Activated CD8-positive, alpha-beta memory T cell treated with anti-CD3 and anti-CD28 coated beads, Interleukin-2, amount 10 ng/mL, durations not matched to agents 7 days and 5 days (primary cell): Measurements from ENCODE around the gene RAPGEF3. TPM values are rescaled to one million over a fixed set of nuclear protein-coding genes. Genes with fewer than 3 reads are reported as not detected.
A peak's percentile ranks its signal among the peaks of the same experiment; 100 is the strongest.

Experiments
- ATAC-seq: fragments of 150-1000 bp; cut with Tn5 transposase; one replicate; pipeline ENCODE4 v1.10.0; 2021; ENCODE audit warnings: moderate library complexity
- CTCF ChIA-PET: fragments of 350-600 bp; sonication (Branson Sonifier 250); formaldehyde crosslinking; loops from one replicate; lab custom pipeline; 2021; ENCODE audit warnings: antibody characterized with exemption; lab: Charles Lee
- DNase-seq: peaks from one replicate; pipeline ENCODE4 v3.0.0-alpha.2; 2020
- H3K27ac Mint-ChIP-seq: one replicate; pipeline ENCODE4 v1.8.0; 2021; ENCODE audit warnings: mild to moderate bottlenecking, mixed read lengths
- H3K27me3 Mint-ChIP-seq: one replicate; pipeline ENCODE4 v1.8.0; 2021; ENCODE audit warnings: mixed read lengths
- H3K36me3 Mint-ChIP-seq: one replicate; pipeline ENCODE4 v1.8.0; 2021; ENCODE audit warnings: mild to moderate bottlenecking, mixed read lengths
- H3K4me1 Mint-ChIP-seq: one replicate; pipeline ENCODE4 v1.8.0; 2021; ENCODE audit warnings: mixed read lengths
- H3K4me3 Mint-ChIP-seq: one replicate; pipeline ENCODE4 v1.8.0; 2021; ENCODE audit warnings: mild to moderate bottlenecking, moderate library complexity, mixed read lengths
- H3K9me3 Mint-ChIP-seq: one replicate; pipeline ENCODE4 v1.8.0; 2022; ENCODE audit warnings: low read depth, mixed read lengths
- total RNA-seq, 2 experiments: library from RNA; stranded (reverse); gene quantifications; one replicate each; pipeline ENCODE4 v1.2.3, GENCODE V29; 2021

RAPGEF3 gene
- total RNA-seq, 2 experiments from 2014 or later = 1.5 to 1.9 TPM

DNA sequence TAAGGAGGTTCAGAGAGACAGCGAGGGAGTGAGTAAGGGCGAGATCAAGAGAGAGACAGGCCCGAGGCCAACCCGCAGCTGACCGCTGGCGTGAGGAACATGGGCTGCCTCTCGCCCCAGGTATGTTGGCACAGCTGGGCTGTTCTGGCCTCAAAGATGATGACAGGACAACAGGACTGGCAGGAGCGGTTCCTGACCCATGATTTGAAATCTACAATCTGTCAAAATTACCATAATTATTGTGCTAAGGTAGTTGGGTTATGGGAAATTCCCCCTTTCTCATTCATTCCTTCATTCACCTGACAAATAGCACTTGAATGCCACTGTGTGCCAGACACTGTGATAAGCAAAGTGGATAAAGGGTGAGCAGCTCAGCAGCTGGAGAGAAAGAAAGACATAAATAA is 28.3 kb downstream of the RAPGEF3 start:
- Mint-ChIP-seq H3K27ac (no peak overlapping the region), H3K4me1 (peaks cover 2% of the 10 kb centered on the region), H3K27me3 (no peaks in the 10 kb centered on the region), H3K4me3 (no peak overlapping the region), H3K36me3 (no peaks in the 10 kb centered on the region), H3K9me3 (no peaks in the 10 kb centered on the region)
- CTCF ChIA-PET = interaction anchor here (1.6 to 22.1 kb wide), 3 partner anchors 12 to 108 kb away, joined by 5 to 341 read pairs (median 39); no protein-coding TSS in a partner anchor
- DNase-seq (no peak), ATAC-seq (no peak)

DNA sequence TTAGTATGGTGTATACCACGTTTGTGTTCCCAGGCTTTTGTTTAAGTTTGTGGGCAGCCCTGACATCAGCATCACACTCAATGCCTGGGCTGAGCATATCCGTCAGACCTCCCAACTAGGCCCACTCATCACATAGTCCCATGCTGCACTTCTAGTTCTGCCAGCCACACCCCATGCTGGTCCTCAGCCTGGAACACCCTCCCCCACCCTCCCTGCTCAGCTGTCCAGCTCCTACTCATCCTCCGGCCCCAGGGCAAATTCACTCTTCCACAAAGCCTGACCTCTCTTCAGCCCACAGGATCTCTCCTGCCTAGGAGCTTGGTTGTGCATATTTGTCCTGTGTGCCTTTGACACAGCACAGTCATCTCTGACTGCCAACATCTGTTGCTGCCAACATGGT is 29.4 kb downstream of the RAPGEF3 start:
- peaks cover 2% of the 10 kb centered on the region for H3K4me1 Mint-ChIP-seq
- DNase-seq (no peak), ATAC-seq (no peak)
- no peak overlapping the region for H3K27ac Mint-ChIP-seq
- H3K27me3 Mint-ChIP-seq = no peaks in the 10 kb centered on the region
- H3K4me3 Mint-ChIP-seq = no peak overlapping the region
- CTCF ChIA-PET = interaction anchor here (0.7 to 22.1 kb wide), 3 partner anchors 13 to 29 kb away, joined by 3 to 341 read pairs (median 39); no protein-coding TSS in a partner anchor
- H3K9me3 Mint-ChIP-seq = no peaks in the 10 kb centered on the region
- H3K36me3 Mint-ChIP-seq = no peaks in the 10 kb centered on the region

DNA sequence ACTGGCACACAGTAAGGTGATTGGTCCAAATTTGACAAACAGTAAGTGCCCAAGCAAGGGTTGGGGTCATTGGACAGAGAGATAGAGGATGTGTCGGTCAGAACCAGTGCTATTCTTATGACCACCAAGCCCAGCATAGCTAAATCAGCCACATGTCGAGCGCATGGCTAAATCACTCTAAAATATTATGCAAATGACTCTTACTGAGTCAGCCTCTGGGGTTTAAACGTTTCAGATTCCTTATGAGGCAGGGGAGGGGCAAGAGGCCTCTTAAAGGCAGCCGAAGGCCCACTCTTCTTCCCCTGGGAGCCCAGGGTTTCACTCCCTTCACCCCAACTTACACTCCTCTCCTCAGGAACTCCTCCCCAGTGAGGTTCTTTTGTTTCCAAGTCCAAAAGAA is 32.8 kb downstream of the RAPGEF3 start:
- Mint-ChIP-seq H3K9me3 (no peaks in the 10 kb centered on the region), H3K4me1 (peaks cover 34% of the 10 kb centered on the region)
- no peak for ATAC-seq

DNA sequence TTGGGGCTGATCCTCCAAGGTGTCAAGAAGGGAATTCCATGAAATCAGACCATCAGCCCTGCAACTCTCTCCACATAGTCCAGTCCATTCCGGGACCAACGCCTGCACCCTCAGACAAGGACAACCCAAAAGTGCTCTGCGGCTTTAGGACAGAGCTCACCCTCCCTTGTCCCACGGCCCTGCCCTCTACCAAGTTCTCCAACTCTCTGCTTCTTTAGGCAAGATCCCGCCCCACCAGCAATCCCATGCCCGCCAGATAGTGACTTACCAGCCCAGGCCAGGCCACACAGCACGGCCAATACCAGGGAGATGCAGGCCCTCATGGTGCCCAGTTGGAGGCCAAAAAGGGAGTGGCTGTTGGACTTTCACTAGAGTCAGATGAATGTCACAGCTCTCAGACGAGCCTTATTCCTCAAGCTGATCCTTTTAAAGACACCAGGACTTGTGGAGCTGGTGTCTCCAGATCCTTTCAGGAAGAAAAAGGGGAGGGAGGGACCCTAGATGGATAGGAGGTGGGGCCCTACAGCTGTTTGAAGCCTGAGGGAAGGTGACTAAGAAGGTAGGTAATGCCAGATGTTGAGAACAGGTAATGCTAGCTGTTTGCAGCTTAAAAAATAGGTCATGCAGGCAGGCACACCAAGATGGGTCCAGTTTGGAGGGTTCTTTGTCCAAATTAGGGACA is 33.4 kb downstream of the RAPGEF3 start, which contains the start of gene ENDOU:
Gene ENDOU (minus strand): TSS at position 400 of the 682 bp plus-strand sequence. CDS start 77 bp downstream, at position 323.
- Mint-ChIP-seq H3K4me3 (no peak within 1 kb of the TSS), H3K36me3 (peaks cover 13% of the 10 kb centered on the region), H3K9me3 (no peaks in the 10 kb centered on the region), H3K4me1 (peaks cover 39% of the 10 kb centered on the region), H3K27me3 (no peaks in the 10 kb centered on the region), H3K27ac (no peak within 1 kb of the TSS)
- CTCF ChIA-PET = interaction anchor here (1.0 to 24.5 kb wide), 5 partner anchors 9 to 113 kb away, joined by 3 to 443 read pairs (median 16); partner anchors contain the start of gene SLC48A1
- DNase-seq (no peak), ATAC-seq (no peak)

More for the DNA sequence above, 32.8 kb downstream of the RAPGEF3 start:
- no peak for DNase-seq
- no peaks in the 10 kb centered on the region for H3K27me3 Mint-ChIP-seq
- no peak overlapping the region for H3K27ac Mint-ChIP-seq
- H3K36me3 Mint-ChIP-seq = peaks cover 13% of the 10 kb centered on the region
- no peak overlapping the region for H3K4me3 Mint-ChIP-seq
- CTCF ChIA-PET = interaction anchor here (1.0 to 24.5 kb wide), 5 partner anchors 9 to 112 kb away, joined by 3 to 443 read pairs (median 16); partner anchors contain the start of gene SLC48A1

DNA sequence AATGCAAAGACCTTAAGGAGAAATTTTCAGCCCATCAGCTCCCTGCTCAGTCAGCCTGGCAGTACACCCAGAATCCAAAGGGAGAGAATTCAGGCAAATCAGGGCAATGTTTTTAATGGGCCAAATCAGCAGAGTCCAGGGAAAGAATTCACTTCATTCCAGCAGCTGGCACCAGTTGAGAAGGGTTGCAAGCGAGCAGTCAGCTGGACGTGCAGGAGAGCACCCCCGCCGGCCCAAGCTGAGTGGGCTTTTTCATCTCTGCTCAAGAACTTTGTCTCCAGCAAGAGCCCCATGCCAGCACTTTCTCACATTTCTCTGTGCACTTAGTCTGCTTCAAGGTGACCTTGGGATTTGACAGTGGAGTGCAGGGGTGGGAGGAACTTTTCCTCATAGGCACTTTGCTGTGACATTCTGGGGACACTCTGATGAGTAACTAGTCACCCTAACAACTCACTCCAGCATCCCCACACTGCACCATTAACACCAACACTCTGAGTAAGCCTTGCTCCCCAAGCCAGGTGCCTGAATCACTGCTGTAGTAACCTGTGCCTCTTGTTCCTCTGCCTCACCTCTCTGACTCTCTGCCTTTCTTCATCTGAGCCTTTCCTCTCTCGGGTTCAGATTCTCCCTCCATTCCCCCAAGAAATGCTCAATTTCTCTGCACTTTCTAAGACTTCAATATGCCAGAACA is 35.6 kb downstream of the RAPGEF3 start:
- Mint-ChIP-seq H3K27me3 (no peaks in the 10 kb centered on the region), H3K4me3 (no peak overlapping the region), H3K27ac (peak overlapping the region; percentile 95), H3K9me3 (no peaks in the 10 kb centered on the region), H3K36me3 (peaks cover 17% of the 10 kb centered on the region), H3K4me1 (peaks cover 47% of the 10 kb centered on the region)
- CTCF ChIA-PET = interaction anchor here (1.0 to 24.5 kb wide), 6 partner anchors 8 to 115 kb away, joined by 4 to 443 read pairs (median 15); partner anchors contain the start of gene SLC48A1
- ATAC-seq (no peak), DNase-seq (no peak)

DNA sequence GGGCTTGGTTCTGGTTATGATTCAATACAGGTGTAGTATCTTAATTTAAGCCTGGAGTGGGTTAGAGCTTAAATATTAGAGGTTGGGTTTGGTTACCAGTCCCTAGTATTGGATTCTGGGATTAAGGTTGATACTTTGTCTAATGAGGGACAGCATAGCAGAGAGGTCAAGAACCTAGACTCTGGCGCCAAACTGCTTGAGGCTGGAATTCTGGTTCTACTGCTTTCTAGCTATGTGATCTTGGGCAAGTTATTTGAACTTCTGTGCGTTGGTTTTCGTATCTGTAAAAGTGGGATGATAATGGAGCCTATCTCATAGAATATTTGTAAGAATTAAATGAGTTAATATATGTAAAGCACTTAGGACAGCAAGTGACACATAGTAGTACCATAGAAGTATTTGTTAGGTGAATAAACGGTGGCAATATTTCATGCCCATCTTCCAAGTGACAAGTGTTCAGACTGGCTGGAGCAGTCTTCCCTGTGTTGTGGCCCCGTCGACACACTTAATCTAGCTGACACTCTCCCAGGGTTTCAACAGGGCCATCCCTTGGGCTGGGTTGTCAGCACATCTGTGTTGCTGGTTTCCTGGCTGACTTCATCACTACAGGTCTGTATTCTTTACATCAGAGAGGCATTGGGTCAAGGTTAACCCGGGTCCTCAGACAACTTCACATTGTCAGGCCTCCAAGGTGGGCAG is 36.4 kb downstream of the RAPGEF3 start:
- Mint-ChIP-seq H3K36me3 (peaks cover 17% of the 10 kb centered on the region), H3K27ac (peak overlapping the region; percentile 95), H3K9me3 (no peaks in the 10 kb centered on the region), H3K27me3 (no peaks in the 10 kb centered on the region), H3K4me3 (peak overlapping the region; percentile 26), H3K4me1 (peaks cover 55% of the 10 kb centered on the region)
- ATAC-seq (no peak), DNase-seq (no peak)
- CTCF ChIA-PET = interaction anchor here (0.6 to 24.5 kb wide), 9 partner anchors 11 to 116 kb away, joined by 4 to 443 read pairs (median 5); partner anchors contain the start of genes RAPGEF3 and SLC48A1

DNA sequence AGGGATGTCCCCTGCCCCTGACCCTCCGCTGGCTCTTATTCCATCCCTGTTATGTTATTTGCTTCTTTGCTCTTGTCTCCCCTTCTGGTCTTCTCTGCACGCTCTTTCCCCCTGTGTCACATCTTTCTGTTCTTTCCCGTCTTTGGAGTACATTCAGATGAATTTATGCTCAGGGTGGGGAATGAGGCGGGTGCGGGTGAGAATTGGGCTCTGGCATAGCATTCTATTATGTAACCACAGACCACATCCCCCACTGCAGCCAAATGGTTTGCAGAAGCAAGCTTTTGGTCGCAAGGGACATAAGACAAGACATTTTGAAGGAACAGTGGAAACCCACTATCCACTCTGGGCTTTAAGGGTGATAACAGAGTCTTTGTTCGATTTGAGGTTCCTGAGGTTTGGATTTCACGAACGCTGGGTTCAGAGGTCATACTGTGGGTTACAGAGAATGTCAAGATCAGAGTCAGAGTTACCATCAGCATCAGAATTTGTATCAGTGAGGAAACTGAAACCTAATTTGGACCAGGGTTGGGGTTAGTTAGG is 37.2 kb downstream of the RAPGEF3 start:
- ATAC-seq = peak; percentile 70

DNA sequence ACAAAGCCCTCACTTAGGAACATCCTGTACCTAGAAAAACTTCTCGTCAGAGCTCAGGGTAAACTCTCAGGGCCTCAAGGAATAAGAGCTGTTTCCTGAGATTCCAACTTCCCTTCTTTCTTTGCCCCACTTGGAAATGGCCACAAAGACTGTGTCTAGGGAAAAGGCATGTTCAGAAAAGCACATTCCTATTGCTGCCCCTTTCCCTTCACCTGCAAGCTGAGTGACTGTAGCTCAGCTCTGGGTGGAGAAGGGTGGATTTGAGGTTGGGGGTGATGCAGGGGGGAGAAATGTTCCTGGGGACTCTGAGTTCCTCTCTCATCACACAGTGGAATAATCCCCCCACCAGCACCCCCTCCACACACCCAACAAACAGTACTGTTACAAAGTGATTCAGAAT is 40.1 kb downstream of the RAPGEF3 start:
- ATAC-seq = no peak
- Mint-ChIP-seq H3K27ac (no peak overlapping the region), H3K4me1 (peaks cover 56% of the 10 kb centered on the region)

More for the DNA sequence above, 37.2 kb downstream of the RAPGEF3 start:
- DNase-seq = peak; percentile 80
- H3K36me3 Mint-ChIP-seq = peaks cover 17% of the 10 kb centered on the region
- H3K27ac Mint-ChIP-seq = peak overlapping the region; percentile 95
- no peaks in the 10 kb centered on the region for H3K27me3 Mint-ChIP-seq
- CTCF ChIA-PET = interaction anchor here (0.6 to 24.5 kb wide), 8 partner anchors 10 to 117 kb away, joined by 4 to 443 read pairs (median 6); partner anchors contain the start of genes RAPGEF3 and SLC48A1
- H3K4me3 Mint-ChIP-seq = peak overlapping the region; percentile 26
- no peaks in the 10 kb centered on the region for H3K9me3 Mint-ChIP-seq
- H3K4me1 Mint-ChIP-seq = peaks cover 55% of the 10 kb centered on the region

DNA sequence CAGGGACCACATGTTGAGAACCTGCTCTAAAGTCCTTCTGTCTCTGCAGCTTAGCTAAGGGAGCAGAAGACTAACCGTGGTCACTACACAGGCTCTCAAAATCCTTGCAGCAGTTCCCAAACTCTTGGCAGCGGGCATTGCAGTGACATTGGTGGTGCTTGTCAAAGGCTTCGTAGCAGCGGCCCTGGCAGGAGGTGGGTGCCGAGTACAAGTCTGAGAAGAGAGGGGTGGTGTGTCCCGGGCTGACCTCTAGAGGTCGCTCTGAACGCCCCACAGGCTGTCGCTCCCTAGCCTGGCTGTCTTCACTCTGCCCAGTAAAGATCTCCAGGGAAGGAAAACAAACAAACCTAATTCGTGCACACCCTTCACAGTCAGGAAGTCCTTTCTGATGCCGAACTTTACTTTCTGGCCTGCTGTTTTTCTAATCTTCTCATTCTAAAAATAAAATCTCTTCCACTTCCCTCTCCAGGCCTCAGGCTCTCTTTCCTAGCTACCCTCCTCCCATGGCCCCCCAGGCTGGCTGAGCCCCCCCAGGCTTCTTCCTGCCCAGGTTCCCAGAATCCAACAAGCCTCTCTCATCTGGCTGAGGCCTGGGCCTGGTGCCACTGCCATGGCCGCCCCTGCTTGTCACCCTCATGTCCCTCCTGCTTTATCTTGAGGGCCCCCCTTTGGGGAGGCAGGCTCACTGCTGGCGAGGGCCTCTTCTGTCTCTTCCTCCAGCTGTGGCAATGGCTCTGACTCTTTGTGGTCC is 41.1 kb downstream of the RAPGEF3 start:
- Mint-ChIP-seq H3K4me1 (peaks cover 47% of the 10 kb centered on the region), H3K9me3 (no peaks in the 10 kb centered on the region), H3K27ac (peak overlapping the region; percentile 60), H3K27me3 (no peaks in the 10 kb centered on the region), H3K4me3 (no peak overlapping the region), H3K36me3 (peaks cover 10% of the 10 kb centered on the region)
- CTCF ChIA-PET = interaction anchor here (0.6 to 24.5 kb wide), 11 partner anchors 8 to 119 kb away, joined by 3 to 443 read pairs (median 16); partner anchors contain the start of genes ENDOU, RAPGEF3, RPAP3 and SLC48A1
- DNase-seq = peak; percentile 68
- peak; percentile 40 for ATAC-seq

More for the DNA sequence above, 40.1 kb downstream of the RAPGEF3 start:
- Mint-ChIP-seq H3K9me3 (no peaks in the 10 kb centered on the region), H3K4me3 (no peak overlapping the region), H3K27me3 (no peaks in the 10 kb centered on the region), H3K36me3 (peaks cover 15% of the 10 kb centered on the region)
- peak; percentile 16 for DNase-seq
- CTCF ChIA-PET = interaction anchor here (0.6 to 24.5 kb wide), 10 partner anchors 8 to 119 kb away, joined by 3 to 443 read pairs (median 28); partner anchors contain the start of genes ENDOU, RAPGEF3, RPAP3 and SLC48A1

DNA sequence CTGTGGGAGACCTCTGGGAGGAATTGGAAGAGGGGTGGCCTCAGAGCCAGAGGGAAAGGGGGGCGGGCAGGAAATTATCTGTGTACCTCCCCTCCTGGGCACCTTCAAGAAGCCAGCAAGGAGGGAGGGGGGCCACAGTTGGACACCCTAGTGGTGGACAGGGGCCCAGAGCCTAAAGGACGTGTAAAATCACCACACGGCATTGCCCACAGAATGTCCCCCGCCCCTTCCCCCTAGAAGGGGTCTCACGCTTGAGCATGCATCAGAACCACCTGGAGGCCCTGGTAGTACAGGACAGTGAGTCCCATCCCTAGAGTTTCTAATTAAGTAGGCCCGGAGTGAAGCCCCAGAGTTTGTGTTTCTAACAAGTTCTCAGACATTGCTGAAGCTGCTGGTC is 41.6 kb downstream of the RAPGEF3 start:
- H3K27me3 Mint-ChIP-seq = no peaks in the 10 kb centered on the region
- H3K4me3 Mint-ChIP-seq = no peak overlapping the region
- no peak overlapping the region for H3K27ac Mint-ChIP-seq
- CTCF ChIA-PET = interaction anchor here (1.6 to 24.5 kb wide), 9 partner anchors 9 to 120 kb away, joined by 4 to 443 read pairs (median 39); partner anchors contain the start of genes ENDOU, RAPGEF3, RPAP3 and SLC48A1
- peaks cover 9% of the 10 kb centered on the region for H3K36me3 Mint-ChIP-seq
- ATAC-seq (no peak), DNase-seq (no peak)
- no peaks in the 10 kb centered on the region for H3K9me3 Mint-ChIP-seq
- peaks cover 42% of the 10 kb centered on the region for H3K4me1 Mint-ChIP-seq

DNA sequence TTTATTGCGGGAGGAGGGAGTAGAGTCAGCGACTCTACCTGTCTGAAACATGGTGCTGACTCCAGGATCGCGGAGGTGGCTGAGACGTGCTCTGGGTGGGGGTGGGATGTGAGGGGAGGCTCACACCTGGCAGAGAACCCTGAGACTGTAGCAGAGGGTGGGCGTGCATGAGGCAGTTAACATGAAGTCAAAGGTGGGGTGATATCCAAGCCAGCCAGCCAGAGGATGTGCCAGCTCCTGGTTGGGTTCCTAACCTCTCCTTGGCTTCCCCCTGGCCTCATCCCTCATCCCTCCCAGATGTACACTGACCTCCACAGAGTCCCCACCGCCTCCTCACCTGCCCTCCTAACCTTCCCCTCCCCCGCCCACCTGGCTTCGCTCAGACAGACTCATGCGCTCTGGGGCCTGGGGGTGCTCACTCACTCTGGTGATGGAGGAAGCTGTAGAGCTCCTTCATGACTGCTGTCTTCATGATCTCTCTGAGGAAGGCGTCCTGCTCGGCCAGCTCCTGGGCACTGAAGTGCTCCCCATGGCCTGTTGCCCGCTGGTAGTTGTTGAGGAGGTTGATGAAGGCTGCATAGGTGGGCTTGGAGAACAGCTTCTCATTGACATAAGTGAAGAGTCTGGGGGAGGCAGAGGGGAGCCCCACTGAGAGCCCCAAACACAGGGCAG is 42.7 kb downstream of the RAPGEF3 start:
- ATAC-seq (no peak), DNase-seq (peak; percentile 38)
- CTCF ChIA-PET = interaction anchor here (0.7 to 24.5 kb wide), 21 partner anchors 8 to 450 kb away, joined by 3 to 443 read pairs (median 6); partner anchors contain the start of genes ENDOU, RAPGEF3, SLC48A1 and TMEM106C
- Mint-ChIP-seq H3K27ac (peak overlapping the region; percentile 44), H3K4me1 (peaks cover 31% of the 10 kb centered on the region), H3K36me3 (peaks cover 4% of the 10 kb centered on the region), H3K27me3 (no peaks in the 10 kb centered on the region), H3K4me3 (no peak overlapping the region), H3K9me3 (no peaks in the 10 kb centered on the region)
